GM12878 (cell line): Measurements from ENCODE around the gene FGL2. TPM values are rescaled to one million over a fixed set of nuclear protein-coding genes. Genes with fewer than 3 reads are reported as not detected.
"Not testable (repeated sequence)": the region's sequence is repeated elsewhere in the genome, so short reads cannot be mapped to it uniquely, and the experiment has no call there.

Source experiments
- ATAC-seq: fragments of 200-7000 bp; cut with Tn5 transposase; 3 replicates; pipeline ENCODE4 v1.9.1; 2020; ENCODE audit warnings: mild to moderate bottlenecking, moderate library complexity
- BruUV-seq: library from RNA; stranded (reverse); fragments of 400-500 nt; replicated peaks from 2 replicates; lab custom pipeline; 2021; lab: Mats Ljungman, UMichigan
- CTCF ChIA-PET: fragments of 300-600 bp; sonication (Branson Sonifier 250); formaldehyde crosslinking; extraction: SDS; loops from one replicate; lab custom pipeline; 2021; ENCODE audit warnings: inconsistent platforms; lab: Yijun Ruan, JAX
- POLR2A ChIA-PET: fragments of 350-600 bp; formaldehyde crosslinking; extraction: SDS; loops from one replicate; lab custom pipeline; 2021; ENCODE audit warnings: inconsistent platforms; lab: Charles Lee
- RAD21 ChIA-PET: fragments of 300-600 bp; sonication (Branson Sonifier 250); formaldehyde crosslinking; loops from one replicate; lab custom pipeline; 2023; ENCODE audit warnings: antibody characterized with exemption; ENCODE audit not compliant: unreplicated experiment; lab: Charles Lee
- SMC1A ChIA-PET: fragments of 300-600 bp; sonication (Branson Sonifier 250); formaldehyde crosslinking; loops from one replicate; lab custom pipeline; 2023; ENCODE audit not compliant: unreplicated experiment, uncharacterized antibody; lab: Charles Lee
- DNase-seq: peaks from one replicate; pipeline ENCODE4 v3.0.0-alpha.2; 2011; ENCODE audit warnings: low read depth, low spot score
- FAIRE-seq: peaks from 3 replicates; lab custom pipeline; 2011; peaks lifted over from hg19 to GRCh38; lab: Jason Lieb, UNC
- H2AFZ ChIP-seq: 2 replicates; pipeline ENCODE4 v1.6.0; 2011; ENCODE audit warnings: low read depth, low read length, control low read depth; ENCODE audit not compliant: control insufficient read depth
- H3K27ac ChIP-seq: 2 replicates; pipeline ENCODE4 v1.5.1; 2011; ENCODE audit warnings: control low read depth; ENCODE audit not compliant: control insufficient read depth, insufficient read depth
- H3K27me3 ChIP-seq, 2 experiments: replicated peaks in 1 of 2; 2 replicates each; pipeline versions ENCODE4 v1.6.0 to v1.6.1; 2011; ENCODE audit warnings: low read length in 1 of 2; ENCODE audit not compliant: control insufficient read depth in 2 of 2, insufficient read depth in 2 of 2
- H3K36me3 ChIP-seq, 2 experiments: 2 replicates each; pipeline ENCODE4 v1.5.1; 2011; ENCODE audit warnings: low read length in 1 of 2; ENCODE audit not compliant: control insufficient read depth in 2 of 2, insufficient read depth in 2 of 2
- H3K4me1 ChIP-seq: 2 replicates; pipeline ENCODE4 v1.6.1; 2011; ENCODE audit warnings: mild to moderate bottlenecking, low read length, moderate library complexity, mixed read lengths; ENCODE audit not compliant: control insufficient read depth, insufficient read depth
- H3K4me2 ChIP-seq: 2 replicates; pipeline ENCODE4 v1.6.0; 2011; ENCODE audit warnings: control low read depth; ENCODE audit not compliant: control insufficient read depth, insufficient read depth
- H3K4me3 ChIP-seq: fragments of 200-600 bp; sonication (generic); 2 replicates; pipeline ENCODE4 v1.5.1; 2016
- H3K79me2 ChIP-seq: 2 replicates; pipeline ENCODE4 v1.6.0; 2011; ENCODE audit warnings: low read length; ENCODE audit not compliant: control insufficient read depth, insufficient read depth
- H3K9ac ChIP-seq: 2 replicates; pipeline ENCODE4 v1.8.0; 2011; ENCODE audit warnings: low read length, control low read depth, mixed read lengths; ENCODE audit not compliant: control insufficient read depth, insufficient read depth
- H3K9me3 ChIP-seq: replicated peaks from 3 replicates; pipeline ENCODE4 v1.5.1; 2011; ENCODE audit warnings: mild to moderate bottlenecking, low read length; ENCODE audit not compliant: control insufficient read depth, insufficient read depth
- H4K20me1 ChIP-seq: 2 replicates; pipeline ENCODE4 v1.6.0; 2011; ENCODE audit not compliant: control insufficient read depth, insufficient read depth
- SPI1 ChIP-seq: IDR thresholded peaks from 2 replicates; pipeline ENCODE4 v1.6.1; 2011; ENCODE audit warnings: low read depth, mild to moderate bottlenecking, low read length, moderate library complexity, borderline replicate concordance; ENCODE audit not compliant: insufficient read depth
- WGBS: methylation state at CpG from one replicate; pipeline ENCODE4 v1.1.6; 2016; ENCODE audit warnings: low lambda C conversion rate; ENCODE audit not compliant: insufficient replicate concordance, insufficient coverage; ENCODE audit errors: missing lambda C conversion rate; 5-methylcytosine and 5-hydroxymethylcytosine counted together
- in situ Hi-C: fragments of 300-500 bp; cut with MboI; formaldehyde crosslinking; loops from 9 replicates; pipeline ENCODE4 v1.14.3; 2018; ENCODE audit warnings: mixed read lengths
- intact Hi-C: fragments of 100-400 bp; cut with micrococcal nuclease; formaldehyde crosslinking; loops from one replicate; pipeline ENCODE4 v1.14.2; 2022; ENCODE audit not compliant: unreplicated experiment
- polyA plus RNA-seq, 11 experiments: library from polyadenylated mRNA; depleted of rRNA in 4 of 11; unstranded in 6 of 11; stranded (reverse) in 5 of 11; fragments of >200 nt; fragmentation: Nextera tagmentation in 4 of 11; fragmentation: Illumina TruSeq in 1 of 11; extraction: Ambion mirVana in 4 of 11; extraction: Trizol in 1 of 11; gene quantifications; 1 replicate in 1 of 11; 2 replicates in 10 of 11; pipeline versions ENCODE4 v1.2.1 to v1.2.3, GENCODE V29; 2011 to 2016; ENCODE audit warnings: inconsistent platforms in 2 of 11, missing spikeins in 2 of 11, low read depth in 1 of 11
- total RNA-seq, 4 experiments: library from RNA; depleted of rRNA in 3 of 4; stranded (reverse); fragments of >200 nt in 3 of 4; fragmentation: Illumina TruSeq in 1 of 4; extraction: Trizol in 1 of 4; gene quantifications; 2 replicates each; pipeline versions ENCODE4 v1.2.1 to v1.2.3, GENCODE V29; 2013 to 2021

The FGL2 gene
- total and polyA plus RNA-seq, 10 of the 15 experiments (the other 5 are each of a cell fraction or from before 2014, with no cell fraction given), result 0.04 to 3.2 (median 1.5) TPM

- H3K4me3 ChIP-seq, H3K9me3 ChIP-seq, H3K36me3 ChIP-seq, H3K4me2 ChIP-seq, POLR2A ChIA-PET, DNase-seq, H3K9ac ChIP-seq, H3K27ac ChIP-seq, H4K20me1 ChIP-seq, H2AFZ ChIP-seq, H3K27me3 ChIP-seq, CTCF ChIA-PET, SMC1A ChIA-PET, H3K79me2 ChIP-seq, in situ Hi-C loops, RAD21 ChIA-PET, H3K4me1 ChIP-seq, BruUV-seq: not testable (repeated sequence)
- WGBS, result 29% methylated on average over 3 of the region's 3 CpGs
- TF ChIP-seq SPI1, result peak; percentile 33; the same call in 1 of the 2 replicates
- ATAC-seq (peak; percentile 72), FAIRE-seq (peak; percentile 91)
- intact Hi-C loops, result loop anchor here (5.0 kb wide), 1 partner anchor 47 kb away; no protein-coding TSS in a partner anchor
Measured at GRCh38 chr7:77154917-77155464, 44.6 kb downstream of the FGL2 start.

- FAIRE-seq, H3K79me2 ChIP-seq, DNase-seq, CTCF ChIA-PET, H3K27me3 ChIP-seq, SMC1A ChIA-PET, H3K9ac ChIP-seq, in situ Hi-C loops, H3K4me2 ChIP-seq, H4K20me1 ChIP-seq, ATAC-seq, intact Hi-C loops, H2AFZ ChIP-seq, POLR2A ChIA-PET, H3K36me3 ChIP-seq, H3K9me3 ChIP-seq, RAD21 ChIA-PET, H3K4me1 ChIP-seq, H3K27ac ChIP-seq, BruUV-seq, H3K4me3 ChIP-seq: not testable (repeated sequence)
Measured at GRCh38 chr7:77152232-77152631, 47.4 kb downstream of the FGL2 start.

Other genes with a start within 250 kb of the FGL2 start
- not detected in 2 replicates for gene SPDYE17, start 167.5 kb downstream of the FGL2 start, total RNA-seq (2014; rRNA removed)
- not detected in 2 replicates for gene SPDYE17, start 167.5 kb downstream of the FGL2 start, total RNA-seq (2014; rRNA removed; fragmentation: Illumina TruSeq; extraction: Trizol)
- gene SPDYE17, start 167.5 kb downstream of the FGL2 start, total RNA-seq (2021), result not detected in 2 replicates
- gene SPDYE17, start 167.5 kb downstream of the FGL2 start, polyA plus RNA-seq (2011; rRNA removed), result not detected in 2 replicates
- not detected in 2 replicates for gene SPDYE17, start 167.5 kb downstream of the FGL2 start, polyA plus RNA-seq (2014; fragmentation: Illumina TruSeq; extraction: Trizol)
- not detected for gene SPDYE17, start 167.5 kb downstream of the FGL2 start, polyA plus RNA-seq (2014; fragmentation: Nextera tagmentation; extraction: Ambion mirVana)
- not detected in 2 replicates for gene SPDYE17, start 167.5 kb downstream of the FGL2 start, polyA plus RNA-seq (2014; rRNA removed)
- gene SPDYE17, start 167.5 kb downstream of the FGL2 start, polyA plus RNA-seq (2016; fragmentation: Nextera tagmentation; extraction: Ambion mirVana), result not detected
- gene SPDYE18, start 137.3 kb downstream of the FGL2 start, total RNA-seq (2014; rRNA removed), result 0.16 and 0.23 TPM in 2 replicates
- 0.27 TPM in 1 of 2 replicates, not detected in the other for gene SPDYE18, start 137.3 kb downstream of the FGL2 start, total RNA-seq (2014; rRNA removed; fragmentation: Illumina TruSeq; extraction: Trizol)
- gene SPDYE18, start 137.3 kb downstream of the FGL2 start, total RNA-seq (2021), result 0.74 TPM in 1 of 2 replicates, not detected in the other
- 0.20 and 0.23 TPM in 2 replicates for gene SPDYE18, start 137.3 kb downstream of the FGL2 start, polyA plus RNA-seq (2011; rRNA removed)
- 0.29 TPM in 1 of 2 replicates, not detected in the other for gene SPDYE18, start 137.3 kb downstream of the FGL2 start, polyA plus RNA-seq (2014; fragmentation: Illumina TruSeq; extraction: Trizol)
- gene SPDYE18, start 137.3 kb downstream of the FGL2 start, polyA plus RNA-seq (2014; fragmentation: Nextera tagmentation; extraction: Ambion mirVana), result not detected
- 0.56 TPM in 1 of 2 replicates, not detected in the other for gene SPDYE18, start 137.3 kb downstream of the FGL2 start, polyA plus RNA-seq (2014; rRNA removed)
- gene SPDYE18, start 137.3 kb downstream of the FGL2 start, polyA plus RNA-seq (2016; fragmentation: Nextera tagmentation; extraction: Ambion mirVana), result under 1 TPM in 1 of 2 experiments, not detected in 1; 0.39 TPM
- 0.90 and 1.6 TPM in 2 replicates for gene CCDC146, start 77.2 kb downstream of the FGL2 start, total RNA-seq (2014; rRNA removed)
- 1.3 and 1.5 TPM in 2 replicates for gene CCDC146, start 77.2 kb downstream of the FGL2 start, total RNA-seq (2014; rRNA removed; fragmentation: Illumina TruSeq; extraction: Trizol)
- 1.2 and 2.0 TPM in 2 replicates for gene CCDC146, start 77.2 kb downstream of the FGL2 start, total RNA-seq (2021)
- 5.3 and 6.0 TPM in 2 replicates for gene CCDC146, start 77.2 kb downstream of the FGL2 start, polyA plus RNA-seq (2011; rRNA removed)
- 1.7 and 2.7 TPM in 2 replicates for gene CCDC146, start 77.2 kb downstream of the FGL2 start, polyA plus RNA-seq (2014; fragmentation: Illumina TruSeq; extraction: Trizol)
- under 1 TPM; 0.55 to 0.84 TPM for gene CCDC146, start 77.2 kb downstream of the FGL2 start, polyA plus RNA-seq (2014; fragmentation: Nextera tagmentation; extraction: Ambion mirVana)
- gene CCDC146, start 77.2 kb downstream of the FGL2 start, polyA plus RNA-seq (2014; rRNA removed), result 1.1 and 2.0 TPM in 2 replicates
- 1 to 10 TPM in 1 of 2 experiments, under 1 TPM in 1; 0.28 to 1.2 TPM for gene CCDC146, start 77.2 kb downstream of the FGL2 start, polyA plus RNA-seq (2016; fragmentation: Nextera tagmentation; extraction: Ambion mirVana)
- gene GSAP, start 216.5 kb upstream of the FGL2 start, total RNA-seq (2014; rRNA removed), result 26.5 and 27.2 TPM in 2 replicates
- gene GSAP, start 216.5 kb upstream of the FGL2 start, total RNA-seq (2014; rRNA removed; fragmentation: Illumina TruSeq; extraction: Trizol), result 21.0 and 24.7 TPM in 2 replicates
- gene GSAP, start 216.5 kb upstream of the FGL2 start, total RNA-seq (2021), result 17.4 and 24.1 TPM in 2 replicates
- gene GSAP, start 216.5 kb upstream of the FGL2 start, polyA plus RNA-seq (2011; rRNA removed), result 38.1 and 48.5 TPM in 2 replicates
- gene GSAP, start 216.5 kb upstream of the FGL2 start, polyA plus RNA-seq (2014; fragmentation: Illumina TruSeq; extraction: Trizol), result 22.6 and 29.6 TPM in 2 replicates
- 1 to 10 TPM; 6.6 to 8.0 TPM for gene GSAP, start 216.5 kb upstream of the FGL2 start, polyA plus RNA-seq (2014; fragmentation: Nextera tagmentation; extraction: Ambion mirVana)
- gene GSAP, start 216.5 kb upstream of the FGL2 start, polyA plus RNA-seq (2014; rRNA removed), result 20.3 and 24.1 TPM in 2 replicates
- gene GSAP, start 216.5 kb upstream of the FGL2 start, polyA plus RNA-seq (2016; fragmentation: Nextera tagmentation; extraction: Ambion mirVana), result 10 to 100 TPM; 14.4 to 16.0 TPM